WTC11 (cell line): ENCODE results near the gene TDRD10. TPM values are rescaled to one million over a fixed set of nuclear protein-coding genes. Genes with fewer than 3 reads are reported as not detected.

Source experiments
- ATAC-seq: fragments of 200-7000 bp; cut with Tn5 transposase; 2 replicates; pipeline ENCODE4 v1.10.0; 2021; ENCODE audit warnings: mild to moderate bottlenecking, moderate library complexity
- CTCF ChIA-PET: fragments of 300-600 bp; sonication (Branson Sonifier 250); formaldehyde crosslinking; loops from one replicate; lab custom pipeline; 2021; ENCODE audit warnings: antibody characterized with exemption; lab: Charles Lee
- POLR2A ChIA-PET: fragments of 350-600 bp; sonication (Branson Sonifier 250); formaldehyde crosslinking; loops from one replicate; lab custom pipeline; 2021; ENCODE audit warnings: antibody characterized with exemption; lab: Charles Lee
- DNase-seq: peaks from one replicate; pipeline ENCODE4 v3.0.0; 2021; ENCODE audit warnings: low spot score
- H3K27ac Mint-ChIP-seq: 2 replicates; pipeline ENCODE4 v1.8.0; 2021; ENCODE audit warnings: mixed read lengths
- H3K27me3 Mint-ChIP-seq: 2 replicates; pipeline ENCODE4 v1.8.0; 2021; ENCODE audit warnings: low read depth, mild to moderate bottlenecking, moderate library complexity, mixed read lengths
- H3K36me3 Mint-ChIP-seq: 2 replicates; pipeline ENCODE4 v1.8.0; 2021; ENCODE audit warnings: mixed read lengths
- H3K4me1 Mint-ChIP-seq: 2 replicates; pipeline ENCODE4 v1.8.0; 2022; ENCODE audit warnings: mixed read lengths
- H3K4me3 Mint-ChIP-seq: 2 replicates; pipeline ENCODE4 v1.8.0; 2021; ENCODE audit warnings: mild to moderate bottlenecking, moderate library complexity, mixed read lengths
- H3K9me3 Mint-ChIP-seq: 2 replicates; pipeline ENCODE4 v1.8.0; 2021; ENCODE audit warnings: mixed read lengths
- CREM ChIP-seq: sonication (generic); formaldehyde crosslinking; IDR thresholded peaks from 2 replicates; pipeline ENCODE4 v1.8.1; 2022; ENCODE audit warnings: mild to moderate bottlenecking, missing genetic modification reagents, moderate library complexity
- EMX1 ChIP-seq: fragments of 250-450 bp; sonication (Bioruptor Pico); IDR thresholded peaks from 2 replicates; pipeline ENCODE4 v1.8.0; 2021; ENCODE audit warnings: mild to moderate bottlenecking
- KAT7 ChIP-seq: sonication (generic); formaldehyde crosslinking; IDR thresholded peaks from 2 replicates; pipeline ENCODE4 v1.8.1; 2023; ENCODE audit warnings: missing genetic modification reagents, mild to moderate bottlenecking, borderline replicate concordance
- NFATC4 ChIP-seq: fragments of 250-450 bp; sonication (Bioruptor Pico); IDR thresholded peaks from 2 replicates; pipeline ENCODE4 v1.9.0; 2021; ENCODE audit warnings: mild to moderate bottlenecking
- NR1H2 ChIP-seq: sonication (generic); formaldehyde crosslinking; IDR thresholded peaks from 2 replicates; pipeline ENCODE4 v1.9.0; 2021; ENCODE audit warnings: mild to moderate bottlenecking, moderate library complexity, missing genetic modification reagents
- NR3C1 ChIP-seq: sonication (generic); formaldehyde crosslinking; conservative IDR thresholded peaks from 2 replicates; pipeline ENCODE4 v1.8.1; 2023; ENCODE audit warnings: low read depth, mild to moderate bottlenecking, missing genetic modification reagents
- RELA ChIP-seq: sonication (generic); formaldehyde crosslinking; IDR thresholded peaks from 2 replicates; pipeline ENCODE4 v1.8.1; 2022; ENCODE audit warnings: missing genetic modification reagents, mild to moderate bottlenecking, borderline replicate concordance
- SMAD4 ChIP-seq: sonication (generic); formaldehyde crosslinking; IDR thresholded peaks from 2 replicates; pipeline ENCODE4 v1.8.0; 2022; ENCODE audit warnings: mild to moderate bottlenecking, missing genetic modification reagents
- SP1 ChIP-seq: sonication (generic); formaldehyde crosslinking; conservative IDR thresholded peaks from 2 replicates; pipeline ENCODE4 v1.8.1; 2022; ENCODE audit warnings: missing genetic modification reagents
- ZBTB21 ChIP-seq: sonication (generic); formaldehyde crosslinking; IDR thresholded peaks from 2 replicates; pipeline ENCODE4 v1.8.1; 2023; ENCODE audit warnings: mild to moderate bottlenecking, missing genetic modification reagents, borderline replicate concordance
- ZNF232 ChIP-seq: sonication (generic); formaldehyde crosslinking; IDR thresholded peaks from 2 replicates; pipeline ENCODE4 v1.8.0; 2022; ENCODE audit warnings: mild to moderate bottlenecking, missing genetic modification reagents
- ZNF317 ChIP-seq: sonication (generic); formaldehyde crosslinking; IDR thresholded peaks from 2 replicates; pipeline ENCODE4 v1.8.1; 2023; ENCODE audit warnings: low read depth, mild to moderate bottlenecking, moderate library complexity, missing genetic modification reagents, borderline replicate concordance
- total RNA-seq: library from RNA; stranded (reverse); gene quantifications from 3 replicates; pipeline ENCODE4 v1.2.3, GENCODE V29; 2021
- TF ChIP-seq, protein P1 (sequence below): sonication (generic); formaldehyde crosslinking; IDR thresholded peaks from 2 replicates; pipeline ENCODE4 v1.8.1; 2023; ENCODE audit warnings: mild to moderate bottlenecking, missing genetic modification reagents, borderline replicate concordance
- TF ChIP-seq, protein P2 (sequence below): sonication (generic); formaldehyde crosslinking; IDR thresholded peaks from 2 replicates; pipeline ENCODE4 v1.8.1; 2022; ENCODE audit warnings: low read depth, mild to moderate bottlenecking, moderate library complexity, missing genetic modification reagents, borderline replicate concordance
- TF ChIP-seq, protein P3 (sequence below): sonication (generic); formaldehyde crosslinking; IDR thresholded peaks from 2 replicates; pipeline ENCODE4 v1.8.0; 2023; ENCODE audit warnings: missing genetic modification reagents, mild to moderate bottlenecking, borderline replicate concordance
- TF ChIP-seq, protein P4 (sequence below): fragments of 250-450 bp; sonication (Bioruptor Pico); IDR thresholded peaks from 2 replicates; pipeline ENCODE4 v1.9.0; 2021; ENCODE audit warnings: mild to moderate bottlenecking
- TF ChIP-seq, protein P5 (sequence below): sonication (generic); formaldehyde crosslinking; IDR thresholded peaks from 2 replicates; pipeline ENCODE4 v1.8.1; 2023; ENCODE audit warnings: mild to moderate bottlenecking, missing genetic modification reagents, moderate library complexity

Gene TDRD10
- total RNA-seq, 1 experiment from 2014 or later: 0.09 TPM

DNA sequence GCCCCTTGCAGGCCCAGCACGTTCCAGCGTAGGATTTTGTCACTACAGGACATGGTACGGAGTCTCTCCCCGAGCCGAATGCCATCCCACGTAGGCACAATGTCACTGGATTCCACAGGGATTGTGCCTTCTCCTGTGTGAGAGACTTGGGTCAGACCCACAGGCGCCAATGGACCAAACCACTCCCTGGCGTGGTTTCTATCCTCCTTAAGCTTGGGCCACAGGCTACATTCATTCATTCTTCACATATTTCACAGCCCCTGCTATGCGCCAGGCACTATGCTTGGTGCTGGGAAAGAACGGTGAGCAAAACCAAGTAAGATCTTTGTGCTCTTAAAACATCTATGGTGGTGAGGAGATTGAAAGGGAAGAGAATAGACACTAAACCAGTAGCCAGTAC lies 84.2 kb downstream of the TDRD10 start (continued):
- no peak for TF ChIP-seq NR3C1
- TF ChIP-seq, all 79 proteins: peak for 0

DNA sequence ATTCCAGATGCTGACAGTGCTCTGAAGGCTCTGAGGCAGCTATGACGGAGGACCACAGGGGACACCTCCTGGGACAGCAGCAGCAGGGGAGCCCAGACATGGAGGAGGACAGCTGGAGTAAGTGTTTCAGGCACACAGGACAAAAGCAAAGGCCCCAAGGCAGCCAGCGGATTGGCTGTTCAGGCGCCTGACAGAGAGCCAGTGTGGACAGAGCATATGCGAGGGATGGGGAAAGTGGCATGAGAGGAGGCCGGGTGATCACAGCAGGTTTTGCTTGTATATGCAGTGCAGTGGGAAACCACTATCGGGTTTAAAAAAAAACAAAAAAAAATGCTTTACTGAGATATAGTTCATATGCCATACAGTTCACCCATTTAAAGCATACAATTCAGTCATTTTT lies 84.6 kb downstream of the TDRD10 start:
- DNase-seq (no peak), ATAC-seq (no peak)
- H3K36me3 Mint-ChIP-seq: peaks cover 96% of the 10 kb centered on the region
- no peak overlapping the region for H3K27ac Mint-ChIP-seq
- H3K27me3 Mint-ChIP-seq: no peaks in the 10 kb centered on the region
- ChIA-PET POLR2A (no interaction called here), CTCF (interaction anchor here (0.6 kb wide), 1 partner anchor 59 kb away, joined by 3 read pairs; no protein-coding TSS in a partner anchor)
- no peak overlapping the region for H3K4me3 Mint-ChIP-seq
- no peaks in the 10 kb centered on the region for H3K9me3 Mint-ChIP-seq
- no peaks in the 10 kb centered on the region for H3K4me1 Mint-ChIP-seq
- TF ChIP-seq EMX1 (CRISPR knock-in tag): no peak
- TF ChIP-seq, protein P1, sequence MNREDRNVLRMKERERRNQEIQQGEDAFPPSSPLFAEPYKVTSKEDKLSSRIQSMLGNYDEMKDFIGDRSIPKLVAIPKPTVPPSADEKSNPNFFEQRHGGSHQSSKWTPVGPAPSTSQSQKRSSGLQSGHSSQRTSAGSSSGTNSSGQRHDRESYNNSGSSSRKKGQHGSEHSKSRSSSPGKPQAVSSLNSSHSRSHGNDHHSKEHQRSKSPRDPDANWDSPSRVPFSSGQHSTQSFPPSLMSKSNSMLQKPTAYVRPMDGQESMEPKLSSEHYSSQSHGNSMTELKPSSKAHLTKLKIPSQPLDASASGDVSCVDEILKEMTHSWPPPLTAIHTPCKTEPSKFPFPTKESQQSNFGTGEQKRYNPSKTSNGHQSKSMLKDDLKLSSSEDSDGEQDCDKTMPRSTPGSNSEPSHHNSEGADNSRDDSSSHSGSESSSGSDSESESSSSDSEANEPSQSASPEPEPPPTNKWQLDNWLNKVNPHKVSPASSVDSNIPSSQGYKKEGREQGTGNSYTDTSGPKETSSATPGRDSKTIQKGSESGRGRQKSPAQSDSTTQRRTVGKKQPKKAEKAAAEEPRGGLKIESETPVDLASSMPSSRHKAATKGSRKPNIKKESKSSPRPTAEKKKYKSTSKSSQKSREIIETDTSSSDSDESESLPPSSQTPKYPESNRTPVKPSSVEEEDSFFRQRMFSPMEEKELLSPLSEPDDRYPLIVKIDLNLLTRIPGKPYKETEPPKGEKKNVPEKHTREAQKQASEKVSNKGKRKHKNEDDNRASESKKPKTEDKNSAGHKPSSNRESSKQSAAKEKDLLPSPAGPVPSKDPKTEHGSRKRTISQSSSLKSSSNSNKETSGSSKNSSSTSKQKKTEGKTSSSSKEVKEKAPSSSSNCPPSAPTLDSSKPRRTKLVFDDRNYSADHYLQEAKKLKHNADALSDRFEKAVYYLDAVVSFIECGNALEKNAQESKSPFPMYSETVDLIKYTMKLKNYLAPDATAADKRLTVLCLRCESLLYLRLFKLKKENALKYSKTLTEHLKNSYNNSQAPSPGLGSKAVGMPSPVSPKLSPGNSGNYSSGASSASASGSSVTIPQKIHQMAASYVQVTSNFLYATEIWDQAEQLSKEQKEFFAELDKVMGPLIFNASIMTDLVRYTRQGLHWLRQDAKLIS (CRISPR knock-in tag): no peak
- no peak for TF ChIP-seq NFATC4 (CRISPR knock-in tag)
- TF ChIP-seq ZNF232 (CRISPR knock-in tag): no peak
- TF ChIP-seq NR1H2 (CRISPR knock-in tag): no peak
- no peak for TF ChIP-seq KAT7 (CRISPR knock-in tag)
- TF ChIP-seq, protein P2, sequence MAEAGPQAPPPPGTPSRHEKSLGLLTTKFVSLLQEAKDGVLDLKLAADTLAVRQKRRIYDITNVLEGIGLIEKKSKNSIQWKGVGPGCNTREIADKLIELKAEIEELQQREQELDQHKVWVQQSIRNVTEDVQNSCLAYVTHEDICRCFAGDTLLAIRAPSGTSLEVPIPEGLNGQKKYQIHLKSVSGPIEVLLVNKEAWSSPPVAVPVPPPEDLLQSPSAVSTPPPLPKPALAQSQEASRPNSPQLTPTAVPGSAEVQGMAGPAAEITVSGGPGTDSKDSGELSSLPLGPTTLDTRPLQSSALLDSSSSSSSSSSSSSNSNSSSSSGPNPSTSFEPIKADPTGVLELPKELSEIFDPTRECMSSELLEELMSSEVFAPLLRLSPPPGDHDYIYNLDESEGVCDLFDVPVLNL (CRISPR knock-in tag): no peak
- TF ChIP-seq RELA (CRISPR knock-in tag): no peak
- no peak for TF ChIP-seq ZBTB21 (CRISPR knock-in tag)
- TF ChIP-seq, protein P3, sequence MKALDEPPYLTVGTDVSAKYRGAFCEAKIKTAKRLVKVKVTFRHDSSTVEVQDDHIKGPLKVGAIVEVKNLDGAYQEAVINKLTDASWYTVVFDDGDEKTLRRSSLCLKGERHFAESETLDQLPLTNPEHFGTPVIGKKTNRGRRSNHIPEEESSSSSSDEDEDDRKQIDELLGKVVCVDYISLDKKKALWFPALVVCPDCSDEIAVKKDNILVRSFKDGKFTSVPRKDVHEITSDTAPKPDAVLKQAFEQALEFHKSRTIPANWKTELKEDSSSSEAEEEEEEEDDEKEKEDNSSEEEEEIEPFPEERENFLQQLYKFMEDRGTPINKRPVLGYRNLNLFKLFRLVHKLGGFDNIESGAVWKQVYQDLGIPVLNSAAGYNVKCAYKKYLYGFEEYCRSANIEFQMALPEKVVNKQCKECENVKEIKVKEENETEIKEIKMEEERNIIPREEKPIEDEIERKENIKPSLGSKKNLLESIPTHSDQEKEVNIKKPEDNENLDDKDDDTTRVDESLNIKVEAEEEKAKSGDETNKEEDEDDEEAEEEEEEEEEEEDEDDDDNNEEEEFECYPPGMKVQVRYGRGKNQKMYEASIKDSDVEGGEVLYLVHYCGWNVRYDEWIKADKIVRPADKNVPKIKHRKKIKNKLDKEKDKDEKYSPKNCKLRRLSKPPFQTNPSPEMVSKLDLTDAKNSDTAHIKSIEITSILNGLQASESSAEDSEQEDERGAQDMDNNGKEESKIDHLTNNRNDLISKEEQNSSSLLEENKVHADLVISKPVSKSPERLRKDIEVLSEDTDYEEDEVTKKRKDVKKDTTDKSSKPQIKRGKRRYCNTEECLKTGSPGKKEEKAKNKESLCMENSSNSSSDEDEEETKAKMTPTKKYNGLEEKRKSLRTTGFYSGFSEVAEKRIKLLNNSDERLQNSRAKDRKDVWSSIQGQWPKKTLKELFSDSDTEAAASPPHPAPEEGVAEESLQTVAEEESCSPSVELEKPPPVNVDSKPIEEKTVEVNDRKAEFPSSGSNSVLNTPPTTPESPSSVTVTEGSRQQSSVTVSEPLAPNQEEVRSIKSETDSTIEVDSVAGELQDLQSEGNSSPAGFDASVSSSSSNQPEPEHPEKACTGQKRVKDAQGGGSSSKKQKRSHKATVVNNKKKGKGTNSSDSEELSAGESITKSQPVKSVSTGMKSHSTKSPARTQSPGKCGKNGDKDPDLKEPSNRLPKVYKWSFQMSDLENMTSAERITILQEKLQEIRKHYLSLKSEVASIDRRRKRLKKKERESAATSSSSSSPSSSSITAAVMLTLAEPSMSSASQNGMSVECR (CRISPR knock-in tag): no peak
- TF ChIP-seq ZNF317 (CRISPR knock-in tag): no peak
- TF ChIP-seq NR3C1: no peak
- TF ChIP-seq, protein P4, sequence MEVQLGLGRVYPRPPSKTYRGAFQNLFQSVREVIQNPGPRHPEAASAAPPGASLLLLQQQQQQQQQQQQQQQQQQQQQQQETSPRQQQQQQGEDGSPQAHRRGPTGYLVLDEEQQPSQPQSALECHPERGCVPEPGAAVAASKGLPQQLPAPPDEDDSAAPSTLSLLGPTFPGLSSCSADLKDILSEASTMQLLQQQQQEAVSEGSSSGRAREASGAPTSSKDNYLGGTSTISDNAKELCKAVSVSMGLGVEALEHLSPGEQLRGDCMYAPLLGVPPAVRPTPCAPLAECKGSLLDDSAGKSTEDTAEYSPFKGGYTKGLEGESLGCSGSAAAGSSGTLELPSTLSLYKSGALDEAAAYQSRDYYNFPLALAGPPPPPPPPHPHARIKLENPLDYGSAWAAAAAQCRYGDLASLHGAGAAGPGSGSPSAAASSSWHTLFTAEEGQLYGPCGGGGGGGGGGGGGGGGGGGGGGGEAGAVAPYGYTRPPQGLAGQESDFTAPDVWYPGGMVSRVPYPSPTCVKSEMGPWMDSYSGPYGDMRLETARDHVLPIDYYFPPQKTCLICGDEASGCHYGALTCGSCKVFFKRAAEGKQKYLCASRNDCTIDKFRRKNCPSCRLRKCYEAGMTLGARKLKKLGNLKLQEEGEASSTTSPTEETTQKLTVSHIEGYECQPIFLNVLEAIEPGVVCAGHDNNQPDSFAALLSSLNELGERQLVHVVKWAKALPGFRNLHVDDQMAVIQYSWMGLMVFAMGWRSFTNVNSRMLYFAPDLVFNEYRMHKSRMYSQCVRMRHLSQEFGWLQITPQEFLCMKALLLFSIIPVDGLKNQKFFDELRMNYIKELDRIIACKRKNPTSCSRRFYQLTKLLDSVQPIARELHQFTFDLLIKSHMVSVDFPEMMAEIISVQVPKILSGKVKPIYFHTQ (CRISPR knock-in tag): no peak
- TF ChIP-seq SP1 (CRISPR knock-in tag): no peak
- TF ChIP-seq, protein P5, sequence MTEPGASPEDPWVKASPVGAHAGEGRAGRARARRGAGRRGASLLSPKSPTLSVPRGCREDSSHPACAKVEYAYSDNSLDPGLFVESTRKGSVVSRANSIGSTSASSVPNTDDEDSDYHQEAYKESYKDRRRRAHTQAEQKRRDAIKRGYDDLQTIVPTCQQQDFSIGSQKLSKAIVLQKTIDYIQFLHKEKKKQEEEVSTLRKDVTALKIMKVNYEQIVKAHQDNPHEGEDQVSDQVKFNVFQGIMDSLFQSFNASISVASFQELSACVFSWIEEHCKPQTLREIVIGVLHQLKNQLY (CRISPR knock-in tag): no peak
- no peak for TF ChIP-seq SMAD4 (CRISPR knock-in tag)
- TF ChIP-seq CREM (CRISPR knock-in tag): no peak
